Skin of body (tissue), 2 donors: ENCODE data around the gene LEF1. TPM values are rescaled to one million over a fixed set of nuclear protein-coding genes. Genes with fewer than 3 reads are reported as not detected.

ENCODE experiments used
- DNase-seq: peaks from one replicate; lab custom pipeline; 2025; lab: John Stamatoyannopoulos, UW
- total RNA-seq: library from RNA; depleted of rRNA; stranded (reverse); fragments of >200 nt; gene quantifications from one replicate; pipeline ENCODE4 v1.2.3, GENCODE V29; 2014

The LEF1 gene
- total RNA-seq, 1 donor from 2014 or later: 38.1 TPM

DNA sequence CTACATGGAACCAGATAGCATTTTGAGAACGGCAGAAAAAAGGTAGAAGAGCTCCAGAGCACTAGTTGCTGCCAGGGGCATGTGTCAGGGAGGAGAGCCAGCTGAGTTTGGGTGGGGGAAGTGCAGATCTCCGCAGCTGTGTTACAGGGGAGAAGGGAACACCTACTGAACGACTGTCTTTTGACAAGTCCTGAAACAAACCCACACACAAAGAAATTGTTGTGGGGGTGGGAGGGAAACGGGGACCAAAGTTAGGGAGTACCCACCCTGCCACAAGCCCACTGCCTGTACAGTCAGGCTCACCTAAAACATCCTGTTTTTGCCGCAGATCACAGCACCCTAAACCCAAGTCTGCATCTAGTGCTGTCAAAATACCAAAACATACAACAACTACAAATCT, 55.5 kb downstream of the LEF1 start:
- no peak for DNase-seq

DNA sequence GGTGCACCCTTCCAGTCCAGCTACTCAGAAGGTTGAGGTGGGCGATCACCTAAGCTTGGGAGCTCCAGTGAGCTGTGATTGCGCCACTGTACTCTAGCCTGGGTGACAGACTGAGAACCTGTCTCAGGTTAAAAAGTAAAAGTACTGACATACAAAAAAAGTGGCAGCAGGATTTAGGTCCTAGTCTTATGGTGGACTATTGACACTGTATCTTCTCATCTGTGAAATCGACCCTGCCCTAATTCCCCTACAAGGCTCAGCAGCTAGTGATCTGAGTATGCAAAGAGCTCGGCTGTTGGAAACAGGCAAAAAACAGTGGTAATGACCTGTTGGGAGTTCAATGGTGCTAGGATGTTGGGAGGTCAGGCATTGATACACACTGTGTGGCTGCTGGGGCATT, 57.0 kb downstream of the LEF1 start:
- DNase-seq: no peak

DNA sequence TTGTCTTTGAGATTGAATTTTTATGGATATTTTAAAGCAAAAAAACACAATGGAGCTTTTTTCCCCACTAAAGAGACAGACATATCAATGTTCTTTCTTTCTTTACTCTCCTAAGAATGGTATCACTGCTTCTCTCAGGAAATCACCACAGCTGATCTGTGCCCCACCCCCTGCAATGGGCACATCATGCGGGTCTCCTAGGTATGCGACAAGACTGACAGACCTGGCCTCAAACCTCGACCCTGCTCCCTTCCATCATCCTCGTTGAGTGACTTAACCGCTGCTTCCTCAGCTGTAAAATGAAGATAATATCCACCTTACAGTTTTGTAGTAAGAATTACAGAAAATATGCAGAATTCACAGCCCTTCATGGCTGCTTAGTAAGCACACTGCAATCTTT, 58.3 kb downstream of the LEF1 start:
- DNase-seq: no peak

DNA sequence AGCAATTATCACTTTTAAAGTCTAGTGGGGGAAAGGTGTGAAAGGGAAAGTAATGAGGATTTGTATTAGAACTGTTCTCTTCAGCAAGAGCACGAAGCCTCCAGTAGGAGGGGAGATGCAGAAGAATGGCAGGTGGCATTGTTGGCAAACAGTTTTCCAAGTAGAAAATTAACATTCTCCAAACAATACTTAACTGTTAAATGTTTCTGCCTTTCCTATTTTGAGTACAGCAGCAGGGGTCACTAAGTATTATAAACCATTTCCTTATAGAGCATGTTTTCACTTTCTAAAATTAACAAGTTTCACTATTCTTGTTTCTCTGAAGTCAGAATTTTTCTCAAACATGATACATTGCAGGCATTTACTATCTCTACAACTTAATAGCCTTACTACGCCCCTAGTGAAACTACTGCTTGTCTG, 58.7 kb downstream of the LEF1 start:
- DNase-seq: no peak

DNA sequence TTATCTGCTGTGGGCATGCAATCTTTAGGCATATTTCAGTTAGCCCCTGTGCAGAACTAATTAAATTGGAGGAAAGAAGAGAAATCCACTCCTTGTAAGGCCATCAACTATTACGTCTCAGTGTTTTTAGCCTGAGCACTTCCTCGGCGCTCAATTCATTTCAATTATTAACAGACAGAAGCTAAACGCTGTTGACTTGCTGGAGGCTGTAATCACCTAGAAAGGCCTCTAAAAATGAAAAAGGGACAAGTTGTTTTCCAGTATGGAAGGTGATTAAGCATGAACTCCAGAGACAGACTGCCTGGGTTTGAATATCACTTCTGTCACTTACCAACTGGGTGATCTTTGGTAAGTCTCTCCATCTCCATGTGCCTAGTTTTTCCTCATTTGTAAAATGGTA, 59.6 kb downstream of the LEF1 start:
- DNase-seq: no peak

DNA sequence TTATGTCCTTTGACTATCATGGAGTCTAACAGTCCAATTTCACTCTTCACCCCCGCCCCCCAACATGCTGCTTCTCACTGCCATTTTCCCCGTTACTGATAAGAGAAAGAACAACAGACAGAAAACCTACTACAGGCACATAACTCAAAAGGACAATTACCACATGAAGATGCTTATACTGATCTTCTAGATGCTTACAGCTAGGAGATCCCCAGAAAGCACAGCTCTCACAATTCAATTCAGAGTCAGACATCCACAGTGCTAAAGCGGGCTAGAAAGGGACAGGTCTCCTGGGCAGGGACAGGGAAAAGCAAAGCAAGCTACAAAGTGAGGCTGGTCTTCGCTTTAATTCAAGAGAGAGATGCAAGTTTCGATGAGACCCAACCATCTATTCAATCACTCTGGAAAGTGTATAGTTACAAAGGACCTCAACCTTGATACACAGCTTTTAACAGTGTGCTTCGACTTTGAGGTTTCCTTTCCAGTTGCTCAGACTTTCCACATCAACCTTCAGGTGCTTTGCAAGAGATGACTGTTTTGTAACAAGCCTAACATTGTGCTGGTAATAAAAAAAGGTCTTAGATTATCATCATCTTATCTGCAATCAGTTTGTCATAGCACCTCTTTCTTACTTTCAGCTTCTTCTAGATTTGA, 60.9 kb downstream of the LEF1 start:
- DNase-seq: no peak

DNA sequence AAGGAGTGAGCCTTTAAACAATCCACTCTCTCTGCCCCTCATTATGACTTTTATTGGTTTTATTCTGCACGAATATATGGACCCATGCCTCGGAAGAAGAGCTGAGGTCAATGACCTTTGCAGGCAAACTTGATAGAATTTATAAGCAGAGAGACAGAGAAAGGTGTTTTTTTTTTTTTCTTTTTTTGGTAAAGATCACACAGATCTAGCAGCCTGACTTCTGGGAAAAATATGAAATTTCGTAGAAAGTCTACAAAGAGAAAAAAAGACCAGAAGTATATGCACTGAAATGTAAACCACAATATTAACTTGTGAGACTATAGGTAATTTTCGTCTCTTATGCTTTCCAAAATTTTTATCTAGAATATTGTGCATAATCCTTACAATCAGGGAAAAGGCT, 61.6 kb downstream of the LEF1 start:
- no peak for DNase-seq

DNA sequence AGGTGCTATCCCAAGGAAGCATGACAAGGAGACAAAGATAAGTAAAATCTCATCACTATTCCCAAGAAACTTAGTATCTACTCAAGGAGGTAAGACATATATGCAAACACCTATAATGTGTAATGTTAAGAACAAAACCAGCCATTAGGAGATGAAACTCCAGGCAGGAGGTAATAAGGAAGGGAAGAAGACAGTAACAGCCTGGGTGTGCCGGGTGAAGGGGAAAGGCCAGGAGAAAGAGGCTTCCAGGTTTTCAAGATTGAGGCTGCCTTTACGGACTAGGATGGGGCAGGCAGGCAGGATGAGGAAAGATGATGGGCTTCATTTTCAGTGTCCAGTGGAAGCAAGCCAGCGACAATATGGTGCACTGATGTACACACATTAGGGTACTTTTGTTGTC, 62.5 kb downstream of the LEF1 start:
- DNase-seq: no peak

DNA sequence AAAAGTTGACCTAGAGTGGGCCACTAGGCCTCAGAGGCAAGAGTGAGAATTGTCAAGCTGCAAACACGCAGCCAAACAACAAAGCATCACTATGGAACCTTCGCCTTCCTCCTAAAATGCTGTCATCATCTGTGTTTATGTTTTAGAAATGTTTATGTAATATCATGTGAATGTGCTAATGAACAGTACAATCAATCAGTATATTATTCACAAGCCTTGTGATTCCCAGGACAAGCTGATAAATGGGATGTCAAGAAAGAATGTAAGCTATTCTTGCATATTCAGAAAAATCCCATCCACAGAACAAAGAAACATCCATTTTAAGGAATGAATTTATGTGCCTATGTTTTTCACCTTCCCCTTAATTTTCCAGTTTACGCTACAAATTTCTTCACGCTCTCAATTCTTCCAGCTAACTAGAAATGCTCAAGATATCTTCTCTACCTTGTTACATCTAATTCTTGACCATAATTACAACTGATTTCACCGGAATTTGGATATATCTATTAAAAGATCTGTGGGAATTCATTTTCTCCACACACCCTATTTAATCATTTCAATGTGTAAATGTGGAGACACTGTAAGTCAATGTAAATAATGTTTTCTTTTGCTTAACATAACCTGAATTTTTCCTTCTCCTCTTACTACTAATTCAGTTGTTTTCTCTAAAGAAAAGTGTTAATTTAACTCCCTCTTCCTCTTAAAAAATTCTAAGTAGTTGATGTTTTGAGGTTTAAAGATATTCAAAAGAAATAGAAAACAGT, 65.5 kb downstream of the LEF1 start:
- no peak for DNase-seq

DNA sequence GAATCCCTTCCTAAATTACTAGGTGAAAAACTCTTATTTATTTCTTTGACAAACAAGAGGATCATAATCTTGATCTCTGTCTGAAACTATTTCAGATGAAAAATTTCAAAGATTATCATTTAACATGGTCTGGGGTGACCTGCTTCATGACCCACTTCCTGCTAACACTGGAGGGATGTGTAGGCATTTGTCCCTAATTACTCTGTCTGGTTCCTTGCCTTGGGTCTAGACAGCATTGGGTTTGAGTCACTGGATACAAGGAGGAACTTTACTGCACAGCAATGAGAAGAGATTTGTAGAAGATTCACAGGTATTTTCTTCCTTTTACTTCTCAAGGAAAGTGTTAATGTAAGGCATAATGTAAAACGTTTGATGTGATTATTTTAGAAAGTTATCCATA, 67.9 kb downstream of the LEF1 start:
- no peak for DNase-seq

DNA sequence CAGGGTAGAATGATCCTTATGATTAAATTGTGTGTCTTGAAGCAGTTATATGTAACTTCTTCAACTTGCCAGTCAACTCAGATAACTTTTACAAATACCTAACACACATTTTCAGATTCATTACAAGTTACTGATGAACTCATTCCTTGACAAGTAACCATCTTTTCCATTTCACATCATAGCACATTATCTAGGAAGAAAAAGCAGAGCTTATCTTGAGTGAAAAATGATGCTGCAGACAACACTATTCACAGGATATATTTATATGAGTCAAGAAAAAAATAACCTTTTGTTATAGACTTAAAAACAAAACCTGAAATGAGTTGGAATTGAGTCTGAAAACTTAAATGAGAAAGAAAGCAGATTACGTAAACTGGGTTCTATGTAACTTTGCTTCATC, 68.9 kb downstream of the LEF1 start:
- DNase-seq: no peak

DNA sequence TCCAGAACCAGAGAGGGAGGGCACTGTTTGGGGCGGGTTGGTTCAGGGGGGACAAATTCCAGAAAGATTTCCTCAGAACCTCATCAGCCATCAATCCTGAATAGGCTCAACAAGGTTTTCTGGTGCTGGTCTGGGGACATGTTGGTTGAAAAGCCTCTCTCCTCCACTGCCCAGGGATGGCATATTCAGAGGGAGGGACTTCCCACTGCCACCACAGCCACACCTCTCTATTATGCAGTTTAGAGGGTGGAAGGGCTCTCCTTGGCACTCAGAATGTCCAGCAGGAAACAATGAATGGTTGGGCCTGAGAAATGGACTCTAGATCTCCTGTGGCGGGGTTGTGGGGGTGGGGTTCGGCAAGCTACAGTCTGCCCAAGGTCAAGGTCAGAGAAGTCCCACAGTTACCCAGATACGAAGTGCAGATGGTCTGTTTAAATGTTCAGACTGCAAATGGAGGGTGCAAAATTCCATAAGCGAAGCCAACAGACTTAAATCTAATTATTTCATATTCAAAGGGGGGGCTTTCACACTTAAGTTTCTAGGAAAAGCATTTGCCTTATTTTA, 70.7 kb downstream of the LEF1 start:
- no peak for DNase-seq

DNA sequence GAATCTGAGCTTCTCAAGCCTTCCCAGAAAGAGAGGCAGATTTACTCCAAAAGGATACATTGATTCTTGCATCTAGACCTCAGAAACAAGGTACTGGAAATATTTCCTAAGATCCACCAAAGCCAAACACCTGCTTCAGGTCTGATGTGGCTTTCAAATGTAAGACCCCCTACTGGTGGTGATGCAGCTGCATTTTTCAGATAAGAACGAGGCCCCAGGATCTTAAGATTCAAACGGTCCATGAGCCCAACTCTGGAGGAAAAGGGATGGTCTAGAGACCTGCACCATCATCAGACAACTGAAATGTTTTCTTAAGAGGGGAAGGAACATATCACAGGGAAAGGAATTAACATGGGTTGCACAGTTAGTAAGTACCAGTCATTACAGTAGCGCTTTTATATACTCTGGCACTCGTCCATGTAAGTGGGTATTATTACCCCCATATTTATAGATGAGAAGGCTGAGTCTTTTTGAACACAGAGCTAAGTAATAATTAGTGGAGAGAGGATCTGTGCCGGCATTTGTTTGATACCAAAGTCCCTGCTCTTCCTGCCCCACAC, 73.7 kb downstream of the LEF1 start:
- no peak for DNase-seq

DNA sequence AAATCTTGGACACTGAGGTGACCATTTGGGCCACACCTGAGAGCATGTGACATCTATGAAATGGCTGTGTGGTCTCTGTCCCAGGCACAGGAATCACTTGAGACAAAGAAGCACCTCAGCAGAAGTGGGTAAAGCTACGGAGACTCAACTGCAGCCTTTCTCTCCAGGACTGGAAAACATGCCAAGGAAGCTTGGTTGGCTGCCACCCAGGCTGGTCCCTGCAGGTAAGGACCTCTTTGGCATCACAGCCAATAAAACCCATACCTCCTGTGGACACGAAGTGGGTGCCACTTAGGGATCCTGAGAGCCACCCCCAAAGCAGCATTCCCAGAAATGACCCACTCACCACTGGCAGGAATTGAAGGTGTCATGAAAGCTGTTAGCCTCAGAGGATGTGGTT, 74.6 kb downstream of the LEF1 start:
- no peak for DNase-seq

DNA sequence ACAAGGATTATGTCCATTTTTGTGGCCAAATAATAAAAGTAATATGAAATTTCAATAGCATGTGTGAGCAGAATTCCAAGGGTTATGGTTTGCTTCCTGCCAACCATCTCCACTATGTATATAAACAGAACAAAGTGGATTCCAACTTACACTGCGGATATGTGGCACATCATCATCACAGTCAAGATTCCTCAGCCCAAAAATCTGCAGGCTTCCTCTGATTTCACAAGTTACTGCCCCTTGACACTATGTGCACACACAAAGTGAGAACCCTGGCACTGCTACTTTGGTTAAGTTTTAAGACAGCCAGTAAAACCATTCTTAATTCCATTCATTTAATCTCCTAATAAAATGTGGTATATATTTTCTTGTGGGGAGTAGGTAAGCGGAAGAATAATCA, 76.4 kb downstream of the LEF1 start:
- no peak for DNase-seq

DNA sequence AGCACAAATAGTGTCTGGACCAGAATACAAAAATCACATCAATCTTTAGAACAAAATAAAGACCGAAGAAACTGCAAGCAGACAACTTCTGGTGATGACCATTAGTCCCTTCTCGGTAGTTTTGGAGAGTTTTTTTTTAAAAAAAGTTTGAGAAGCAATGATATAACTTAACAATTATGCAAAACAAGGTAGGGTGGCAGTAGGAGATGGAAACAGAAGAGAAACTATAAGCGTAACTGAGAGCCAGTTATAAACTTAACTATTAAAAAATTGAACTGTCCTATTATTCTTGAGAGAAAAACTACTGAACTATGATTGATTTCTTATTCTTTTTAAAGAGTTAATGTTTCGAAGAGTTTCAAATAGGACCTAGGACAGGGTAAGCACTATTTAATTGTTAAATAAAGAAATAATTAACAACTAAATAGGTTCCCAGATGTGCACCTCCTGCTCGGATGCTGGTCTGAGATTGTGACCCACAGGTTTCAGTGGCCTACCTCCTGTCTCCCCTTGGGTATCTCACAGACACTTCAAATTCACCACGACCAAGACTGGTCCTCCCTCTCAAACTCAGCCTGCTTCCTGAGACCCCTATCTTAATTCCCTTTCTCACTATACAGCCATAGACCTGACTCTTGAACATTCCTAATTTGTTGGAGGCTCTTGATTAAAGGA, 81.3 kb downstream of the LEF1 start:
- no peak for DNase-seq

DNA sequence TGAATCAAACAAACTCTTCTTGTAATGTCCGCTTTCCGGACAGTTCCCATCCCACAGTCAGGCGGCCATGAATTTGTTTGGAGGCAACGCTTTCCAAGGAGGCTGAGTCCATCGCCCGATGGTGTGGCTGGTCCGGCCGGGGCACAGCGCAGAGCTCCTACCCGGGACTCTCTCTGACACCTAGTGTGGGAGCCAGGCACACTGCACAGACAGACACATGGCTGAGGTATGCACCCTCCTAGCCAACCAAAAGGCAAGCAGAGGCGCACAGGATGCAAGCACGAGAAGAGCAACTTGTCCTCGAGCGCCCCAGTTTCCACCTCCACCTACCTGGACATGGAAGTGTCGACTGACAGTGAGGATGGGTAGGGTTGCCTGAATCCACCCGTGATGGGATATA, 87.5 kb downstream of the LEF1 start:
- no peak for DNase-seq

DNA sequence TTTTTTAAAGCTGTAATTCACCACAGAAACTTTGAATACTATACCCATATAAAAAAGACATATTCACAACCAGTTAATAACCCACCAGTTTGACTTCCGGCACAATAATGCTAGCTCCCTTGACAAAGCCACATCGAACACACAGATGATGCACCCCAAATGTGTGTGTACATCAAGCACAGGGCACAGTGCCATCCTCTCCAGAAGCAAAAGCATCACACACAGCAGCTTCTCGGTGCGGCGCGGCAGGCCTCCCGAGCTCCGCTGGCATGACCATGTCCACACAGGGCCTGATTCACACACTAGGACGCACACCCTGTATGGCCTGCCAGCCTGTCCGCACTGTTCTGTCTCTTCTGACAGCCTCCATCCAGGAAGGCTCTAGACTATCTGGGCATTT, 88.0 kb downstream of the LEF1 start:
- DNase-seq: no peak

DNA sequence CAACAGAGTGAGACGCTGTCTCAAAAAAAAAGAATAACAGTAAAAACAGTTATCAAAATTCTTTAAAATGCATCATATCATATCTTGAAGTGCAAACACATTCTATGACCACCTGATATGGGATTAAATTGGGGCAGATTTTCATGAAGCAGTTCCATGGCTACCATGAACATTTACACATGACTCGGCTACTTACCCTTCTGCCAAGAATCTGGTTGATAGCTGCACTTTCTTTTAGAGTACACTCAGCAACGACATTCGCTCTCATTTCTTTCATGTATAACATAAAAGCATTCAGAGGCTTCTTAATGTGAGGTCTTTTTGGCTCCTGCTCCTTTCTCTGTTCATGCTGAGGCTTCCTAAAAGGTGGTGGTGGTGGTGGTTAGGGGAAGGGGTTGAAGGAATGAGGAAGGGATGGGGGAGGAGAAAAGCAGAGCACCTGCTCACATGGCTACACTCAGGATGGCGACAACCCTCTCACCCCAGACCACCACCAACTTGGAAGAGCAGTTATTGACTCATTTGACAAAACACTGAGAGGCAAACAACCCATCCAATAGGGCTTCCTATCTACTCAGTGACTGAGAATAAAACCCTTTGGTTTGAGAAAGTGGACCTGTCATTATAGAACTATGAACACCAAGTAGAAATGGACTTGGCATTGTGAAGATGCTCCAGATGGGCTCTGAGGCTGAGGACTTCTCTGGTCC, 90.6 kb downstream of the LEF1 start:
- no peak for DNase-seq

DNA sequence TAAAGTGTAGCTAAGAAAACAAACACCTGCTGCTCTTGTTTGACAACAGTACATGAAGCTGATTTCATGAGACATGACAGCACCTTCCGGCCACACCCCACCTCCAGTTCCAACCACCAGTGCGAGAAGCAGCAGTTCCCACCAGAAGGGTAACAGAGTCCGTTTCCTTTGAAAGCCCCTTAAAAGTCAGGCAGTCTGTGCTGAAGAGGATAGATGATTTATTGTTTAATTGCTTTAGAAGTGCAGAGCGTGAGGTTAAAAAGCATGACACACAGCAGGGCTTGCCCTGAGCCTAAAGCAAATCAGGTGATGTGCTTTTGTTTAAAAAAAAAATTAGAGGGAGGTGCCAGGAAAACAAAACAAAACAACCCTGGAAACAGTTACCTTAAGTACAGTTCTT, 96.4 kb downstream of the LEF1 start:
- no peak for DNase-seq

DNA sequence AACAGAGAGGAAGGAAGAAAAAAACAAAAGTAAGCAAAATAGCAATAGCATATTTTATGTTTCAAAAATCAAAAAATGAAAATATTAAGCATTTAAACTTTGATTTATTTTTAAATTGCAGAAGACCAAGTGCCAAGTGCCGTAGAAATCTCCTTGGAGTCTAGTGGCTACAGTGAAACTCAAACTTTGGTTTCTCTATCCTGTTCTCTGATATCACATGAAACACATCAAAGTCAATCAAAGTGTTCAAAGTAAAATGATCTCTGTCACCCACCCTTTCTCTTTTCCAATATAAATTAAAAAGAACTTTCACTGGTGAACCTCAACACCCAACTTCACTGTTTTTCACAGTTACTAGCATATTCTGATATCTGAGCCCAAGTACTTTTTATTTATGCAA, 98.0 kb downstream of the LEF1 start:
- DNase-seq: no peak

DNA sequence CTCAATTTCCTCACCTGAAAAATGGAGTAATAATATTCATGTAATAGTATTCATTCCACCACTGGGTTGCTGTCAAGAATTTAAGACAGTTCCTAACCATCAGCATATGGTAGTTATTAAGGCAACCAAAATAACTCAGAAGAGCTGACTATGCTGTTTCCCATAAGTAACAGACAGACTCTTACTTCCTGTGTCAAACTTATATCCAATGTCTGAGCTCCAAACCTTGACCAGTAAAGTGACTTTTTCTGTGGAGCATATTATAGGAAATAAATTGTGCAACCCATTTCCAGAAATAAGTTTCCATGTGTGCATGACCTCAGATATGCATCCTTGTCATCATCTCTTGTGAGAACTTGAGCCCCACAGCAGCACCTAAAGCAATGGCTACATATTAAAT, 100.3 kb downstream of the LEF1 start:
- peak; percentile 60 for DNase-seq
